Brain microvascular endothelial cell (primary cell): Measurements from ENCODE around the gene ABHD13.
"Not testable (repeated sequence)": the region's sequence is repeated elsewhere in the genome, so short reads cannot be mapped to it uniquely, and the experiment has no call there.

ENCODE experiments used
- DNase-seq: peaks from one replicate; pipeline ENCODE4 v3.0.0-alpha.2; 2020
- H3K27ac ChIP-seq: fragments of 250-450 bp; sonication (Bioruptor Pico); 2 replicates; pipeline ENCODE4 v1.5.1; 2020; ENCODE audit warnings: mild to moderate bottlenecking, moderate library complexity
- H3K27me3 ChIP-seq: fragments of 250-450 bp; sonication (Bioruptor Pico); replicated peaks from 2 replicates; pipeline ENCODE4 v1.5.1; 2020; ENCODE audit warnings: mild to moderate bottlenecking
- H3K36me3 ChIP-seq: fragments of 250-450 bp; sonication (Bioruptor Pico); replicated peaks from 2 replicates; pipeline ENCODE4 v1.5.1; 2020; ENCODE audit warnings: mild to moderate bottlenecking
- H3K4me3 ChIP-seq: 2 replicates; pipeline ENCODE4 v1.5.1; 2011; ENCODE audit warnings: low read depth, mild to moderate bottlenecking, control low read depth, low read length, moderate library complexity
- CTCF ChIP-seq: IDR thresholded peaks from 2 replicates; pipeline ENCODE4 v1.5.1; 2011; ENCODE audit warnings: low read depth, mild to moderate bottlenecking, moderate library complexity, low read length, control low read depth, inconsistent platforms; ENCODE audit errors: missing control alignments
- in situ Hi-C: cut with HindIII; loops from 2 replicates; pipeline ENCODE4 v1.10.0; 2017; ENCODE audit warnings: low sequenced_read_pairs, low pct_ligation_motif_present

The ABHD13 gene

GRCh38 chr13:108263621-108264355 lies 45.6 kb downstream of the ABHD13 start:
- in situ Hi-C loops: no loop called here
- Histone ChIP-seq H3K27me3 (no peaks in the 10 kb centered on the region), H3K36me3 (no peaks in the 10 kb centered on the region), H3K4me3 (no peak overlapping the region), H3K27ac (no peak overlapping the region)
- TF ChIP-seq CTCF: no peak
- DNase-seq: no peak

- Histone ChIP-seq H3K27ac (no peak overlapping the region), H3K4me3 (no peak overlapping the region), H3K27me3 (no peaks in the 10 kb centered on the region), H3K36me3 (no peaks in the 10 kb centered on the region)
- in situ Hi-C loops: no loop called here
- TF ChIP-seq CTCF: no peak
- no peak for DNase-seq
Observed at GRCh38 chr13:108266321-108266990, 48.3 kb downstream of the ABHD13 start.

- DNase-seq: no peak
- in situ Hi-C loops: no loop called here
- no peak for TF ChIP-seq CTCF
- Histone ChIP-seq H3K27me3 (no peaks in the 10 kb centered on the region), H3K4me3 (no peak overlapping the region), H3K27ac (no peak overlapping the region), H3K36me3 (no peaks in the 10 kb centered on the region)
Observed at GRCh38 chr13:108267347-108267746, 49.2 kb downstream of the ABHD13 start.

- H3K36me3 ChIP-seq, in situ Hi-C loops, DNase-seq, H3K27ac ChIP-seq, H3K4me3 ChIP-seq, H3K27me3 ChIP-seq: not testable (repeated sequence)
Observed at GRCh38 chr13:108267855-108268254, 49.7 kb downstream of the ABHD13 start.

- no peaks in the 10 kb centered on the region for H3K36me3 ChIP-seq
Observed at GRCh38 chr13:108268466-108269112, 50.4 kb downstream of the ABHD13 start.

More at GRCh38 chr13:108268466-108269112, 50.4 kb downstream of the ABHD13 start:
- Histone ChIP-seq H3K4me3 (no peak overlapping the region), H3K27ac (no peak overlapping the region), H3K27me3 (no peaks in the 10 kb centered on the region)
- TF ChIP-seq CTCF: no peak
- in situ Hi-C loops: no loop called here
- DNase-seq: no peak
